Right forelimb (tissue), 1 donor: Measurements from ENCODE around the gene RNF141.
A peak's percentile ranks its signal among the peaks of the same experiment; 100 is the strongest.

Source experiments
- DNase-seq: peaks from one replicate; pipeline ENCODE4 v3.0.0-alpha.2; 2018

The RNF141 gene, protein sequence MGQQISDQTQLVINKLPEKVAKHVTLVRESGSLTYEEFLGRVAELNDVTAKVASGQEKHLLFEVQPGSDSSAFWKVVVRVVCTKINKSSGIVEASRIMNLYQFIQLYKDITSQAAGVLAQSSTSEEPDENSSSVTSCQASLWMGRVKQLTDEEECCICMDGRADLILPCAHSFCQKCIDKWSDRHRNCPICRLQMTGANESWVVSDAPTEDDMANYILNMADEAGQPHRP

DNA sequence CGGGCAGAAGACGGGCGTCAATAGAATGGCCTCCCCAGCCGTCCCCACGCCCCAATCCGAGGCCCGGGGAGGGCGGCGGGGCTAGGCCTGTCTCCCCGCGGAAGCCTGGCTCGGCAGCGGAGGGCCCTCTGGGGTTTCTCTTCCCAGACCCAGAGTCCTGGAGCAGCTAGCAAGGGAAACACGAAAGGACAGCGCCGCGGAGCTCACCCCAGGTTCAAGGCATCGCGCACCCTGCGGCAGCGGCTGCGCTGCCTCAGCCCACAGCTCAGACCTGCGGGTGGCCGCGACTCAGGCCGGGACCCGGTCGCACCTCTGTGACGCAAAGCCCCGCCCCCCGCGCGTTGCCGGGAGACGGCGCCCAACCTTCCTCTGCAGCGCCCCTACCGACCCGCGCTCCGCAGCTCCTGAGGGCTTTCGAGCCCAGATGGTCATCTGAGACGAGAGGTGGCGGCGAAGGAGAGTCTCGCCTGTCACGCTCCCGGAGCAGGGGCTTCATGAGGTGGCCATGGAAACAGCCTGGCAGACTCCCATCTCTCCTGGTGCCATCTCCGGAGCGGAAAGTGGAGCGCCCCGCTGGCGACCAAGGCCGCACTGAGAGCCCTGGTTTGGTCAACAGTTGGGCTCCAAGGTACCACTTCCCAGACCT lies at the start of gene RNF141:
Gene RNF141 (minus strand): TSS at position 273 of the 646 bp plus-strand sequence. CDS start 7,029 bp downstream, outside the sequence.
- DNase-seq: peak; percentile 98

DNA sequence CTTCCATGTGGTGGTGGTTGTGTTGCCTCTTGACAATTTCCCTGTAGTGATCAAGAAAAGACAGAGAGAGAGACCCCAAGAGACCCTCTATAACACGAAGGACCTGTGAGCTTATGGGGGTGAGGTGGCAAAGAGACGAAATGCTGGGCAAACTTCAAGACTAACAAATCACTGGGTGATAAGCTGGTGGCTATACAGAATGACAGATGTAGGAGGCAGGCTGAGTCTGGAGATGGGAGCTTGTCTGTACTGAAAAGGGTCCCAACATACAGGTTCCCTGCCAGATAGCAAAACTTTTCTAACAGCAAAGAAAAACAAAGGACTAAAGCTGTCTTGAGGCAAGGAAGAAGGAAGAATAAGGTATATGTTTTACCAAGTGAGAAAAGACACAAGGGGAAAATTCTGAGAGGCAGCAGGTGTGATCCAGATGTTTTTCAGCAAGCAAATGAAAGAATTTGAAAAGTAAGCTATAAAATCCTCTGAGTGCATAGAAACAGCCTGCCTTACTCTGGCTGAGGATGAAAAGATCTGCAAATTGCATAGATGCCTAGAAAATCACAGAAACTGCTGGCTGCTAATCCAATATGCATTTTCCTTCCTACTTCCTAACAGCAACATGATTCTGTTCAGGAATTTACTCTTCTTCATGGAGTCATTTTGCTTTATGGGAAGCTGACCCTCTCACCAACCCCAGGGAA lies 49.4 kb upstream of the RNF141 start:
- DNase-seq: no peak

DNA sequence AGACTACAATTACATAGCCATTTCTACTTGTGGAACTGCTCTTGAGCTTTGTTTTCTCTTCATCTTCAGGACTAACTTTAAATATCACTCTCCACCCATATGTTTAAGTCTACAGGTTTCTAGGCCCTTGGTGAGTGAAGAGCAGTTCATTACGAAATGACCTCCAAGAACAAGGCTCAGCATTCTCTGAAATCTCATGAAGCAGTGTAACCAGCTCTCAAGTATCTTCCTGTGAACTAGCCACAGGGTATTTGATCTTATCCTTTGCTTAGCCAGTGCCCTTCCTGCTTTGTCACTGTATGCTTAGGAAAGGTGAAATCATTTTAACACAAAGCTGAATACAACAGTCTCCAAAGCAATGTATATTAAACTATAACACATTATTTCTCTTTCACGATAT lies 47.9 kb upstream of the RNF141 start:
- no peak for DNase-seq

DNA sequence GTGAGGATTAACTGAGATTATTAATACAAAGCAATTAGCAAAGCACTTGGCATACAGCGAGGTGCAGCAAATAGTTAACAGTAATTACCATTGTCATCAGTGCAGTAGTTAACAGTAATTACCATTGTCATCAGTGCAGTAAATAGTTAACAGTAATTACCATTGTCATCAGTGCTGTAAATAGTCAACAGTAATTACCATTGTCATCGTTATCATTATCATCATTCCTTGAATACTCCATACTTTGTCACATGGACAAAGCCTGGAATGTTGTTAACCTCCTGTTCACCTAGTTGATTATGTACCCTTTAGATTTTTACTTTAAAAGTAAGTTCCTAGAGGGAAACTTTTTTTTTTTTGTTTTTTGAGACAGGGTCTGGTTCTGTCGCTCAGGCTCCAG lies 47.0 kb upstream of the RNF141 start:
- no peak for DNase-seq

DNA sequence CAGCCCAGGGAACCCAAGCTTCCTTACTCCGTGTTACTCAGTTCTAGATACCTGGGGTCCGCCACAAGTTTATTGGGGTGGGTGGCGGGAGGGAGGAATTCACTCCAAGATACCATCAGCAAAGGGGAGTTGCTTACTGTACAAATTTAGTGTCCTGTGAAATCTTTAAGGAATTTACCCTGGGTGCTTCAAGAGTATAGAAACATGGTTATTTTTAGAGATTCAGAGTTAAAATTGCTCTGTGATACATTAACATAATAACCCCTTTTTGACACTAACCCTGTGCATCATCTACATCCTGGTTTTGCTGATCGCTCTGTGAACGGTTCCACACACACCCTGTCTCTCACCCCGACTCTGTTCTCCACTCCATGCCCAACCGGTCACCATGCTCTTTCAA lies 46.4 kb upstream of the RNF141 start:
- no peak for DNase-seq

DNA sequence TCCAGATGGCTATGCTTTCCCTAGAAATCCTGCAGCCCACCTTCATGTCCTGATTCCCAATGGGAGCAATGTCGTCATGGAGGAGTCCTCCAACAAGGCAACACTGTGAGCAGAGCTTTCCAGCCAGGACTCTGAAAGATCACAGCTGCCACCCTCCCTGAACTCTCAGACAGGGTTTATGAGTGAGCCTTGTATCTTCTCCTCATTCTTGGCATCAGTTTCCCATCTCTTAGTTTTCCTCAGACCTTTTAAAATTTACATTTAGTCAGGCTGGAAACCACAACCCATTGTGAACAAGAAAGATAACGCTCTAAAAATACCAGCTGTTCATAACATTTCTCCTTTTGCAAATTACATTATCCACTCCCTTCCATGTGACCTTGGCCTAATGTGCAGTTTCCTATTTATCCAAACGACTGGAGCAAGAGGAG lies 43.1 kb upstream of the RNF141 start:
- DNase-seq: no peak

DNA sequence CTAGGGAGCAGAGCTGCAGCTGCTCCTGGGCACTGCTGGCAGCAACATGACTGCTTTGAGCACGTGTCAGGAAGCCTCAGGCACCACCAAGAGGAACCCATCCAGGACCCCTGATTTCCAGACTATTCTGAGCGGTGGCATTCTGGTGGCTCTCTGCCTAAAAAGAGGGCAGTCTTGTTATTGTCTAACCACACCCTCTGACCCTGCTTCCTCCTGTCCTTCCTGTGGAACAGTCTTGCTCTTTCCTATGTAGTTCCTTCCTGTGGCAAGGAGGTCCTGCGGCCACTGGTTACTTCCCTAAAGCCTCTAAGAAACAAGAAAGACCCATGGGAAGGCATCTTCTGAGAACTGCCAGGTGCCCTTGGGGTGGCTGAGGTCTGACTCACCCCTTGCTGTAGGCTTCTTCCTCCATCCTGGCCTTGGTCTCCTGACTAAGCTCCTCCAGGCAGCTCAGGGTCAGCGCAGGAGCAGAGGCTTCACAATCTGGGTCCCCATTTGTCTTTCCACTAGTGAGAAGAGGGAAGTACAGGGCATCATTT lies 40.6 kb upstream of the RNF141 start:
- DNase-seq: no peak

DNA sequence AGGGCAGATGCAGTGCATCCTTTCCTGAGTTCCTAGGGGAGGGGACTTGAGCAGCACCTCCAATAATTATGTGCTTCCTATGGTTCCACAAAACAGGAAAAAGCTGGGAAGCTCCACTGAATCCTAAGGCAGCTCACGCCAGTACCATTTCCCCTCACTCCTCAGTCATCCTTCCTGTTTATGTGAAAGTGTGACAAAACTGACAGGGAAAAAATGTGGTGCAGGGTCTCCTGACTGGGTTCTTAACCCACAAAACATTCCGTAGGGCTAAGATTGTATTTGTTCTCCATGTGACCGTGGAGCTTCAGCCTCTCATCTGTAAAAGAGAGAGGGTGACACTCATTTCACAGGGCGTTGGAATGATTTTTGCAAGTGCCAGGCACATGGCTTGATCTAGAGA lies 39.6 kb upstream of the RNF141 start:
- no peak for DNase-seq

DNA sequence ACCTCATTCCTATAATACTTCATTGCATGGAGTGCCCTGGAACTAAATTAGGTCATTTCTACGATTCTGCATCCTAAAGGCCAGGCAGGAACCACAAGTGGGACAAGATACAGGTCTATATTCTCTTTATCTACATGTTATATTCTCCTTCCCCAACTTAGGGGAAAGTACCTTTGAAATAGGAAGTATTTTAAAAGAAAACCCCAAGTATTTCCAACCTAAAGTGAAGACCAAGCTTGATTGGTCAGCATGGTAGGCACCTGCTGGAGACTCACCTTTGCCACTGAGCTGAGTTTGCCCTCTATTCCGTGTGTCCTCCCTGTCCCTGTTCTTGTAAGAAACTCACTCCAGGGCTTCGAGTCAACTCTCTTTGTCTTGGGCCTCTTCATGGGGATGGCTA lies 38.7 kb upstream of the RNF141 start:
- no peak for DNase-seq

DNA sequence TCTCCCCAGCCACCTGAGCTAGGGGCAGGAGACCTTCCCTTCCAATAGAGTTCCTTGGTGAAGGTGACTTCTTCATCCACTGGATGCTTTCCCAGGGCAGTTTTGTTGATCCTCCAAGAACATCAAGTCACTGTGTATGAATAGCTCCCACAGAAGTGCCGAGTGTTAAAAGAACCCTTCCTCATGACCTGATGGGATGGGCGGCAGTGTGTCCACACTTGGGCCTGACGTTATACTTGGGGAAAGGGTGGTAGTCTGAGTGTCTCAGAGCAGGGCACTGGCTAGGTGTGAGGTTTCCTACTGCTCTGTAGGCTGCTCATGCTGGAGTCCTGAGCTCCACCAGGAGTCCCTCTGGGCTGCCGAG lies 35.0 kb upstream of the RNF141 start:
- no peak for DNase-seq

DNA sequence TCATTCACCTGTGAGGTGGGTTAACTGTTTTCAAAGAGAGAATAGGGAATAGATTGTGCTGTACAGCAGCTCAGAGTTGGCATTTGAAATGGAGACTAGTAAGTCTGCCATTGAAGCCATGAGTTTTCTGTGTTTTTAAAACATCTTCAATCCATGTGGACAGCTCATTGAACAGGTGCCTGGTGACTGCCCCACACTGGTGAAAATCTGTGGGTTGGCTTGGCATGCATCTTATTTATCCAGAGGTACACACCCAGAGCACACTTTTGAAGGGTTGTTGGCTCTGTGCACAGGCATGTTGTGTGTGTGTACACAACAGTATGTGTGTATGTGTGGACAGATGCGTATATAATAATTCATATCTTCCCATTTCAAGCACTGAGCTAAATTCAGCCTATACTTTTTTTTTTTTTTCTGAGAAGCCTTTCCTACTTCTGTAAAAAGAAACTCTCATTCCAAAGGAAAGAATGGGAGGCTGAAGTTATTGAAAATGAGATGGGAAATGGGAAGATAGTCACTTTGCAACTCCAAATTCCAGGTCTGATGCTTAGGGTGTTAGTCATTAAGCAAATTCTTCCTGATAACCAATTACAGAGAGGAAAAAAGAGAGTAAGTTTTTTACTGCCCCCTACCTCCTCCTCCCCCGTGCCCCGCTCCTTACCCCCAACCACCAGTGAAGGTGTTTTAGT lies 34.5 kb upstream of the RNF141 start:
- no peak for DNase-seq

DNA sequence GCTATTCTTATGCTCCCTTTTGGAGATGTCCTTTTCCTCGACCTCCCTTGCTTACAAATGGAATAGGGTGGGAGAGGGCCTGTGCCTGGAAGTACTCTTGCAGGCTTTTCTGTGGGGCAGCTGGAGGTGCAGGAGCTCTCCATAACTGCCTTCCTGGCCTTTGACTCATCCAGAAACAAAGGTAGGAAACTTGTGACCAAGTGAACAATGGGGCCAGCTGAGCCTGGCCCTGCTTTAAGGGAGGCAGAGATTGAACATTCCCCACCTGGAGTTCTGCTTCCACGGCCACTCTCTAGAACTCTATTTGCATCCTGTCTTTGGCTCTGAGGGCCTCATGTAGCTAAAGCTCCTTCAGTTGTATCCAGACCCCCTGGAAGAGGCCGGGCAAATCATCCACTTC lies 32.6 kb upstream of the RNF141 start:
- DNase-seq: no peak

DNA sequence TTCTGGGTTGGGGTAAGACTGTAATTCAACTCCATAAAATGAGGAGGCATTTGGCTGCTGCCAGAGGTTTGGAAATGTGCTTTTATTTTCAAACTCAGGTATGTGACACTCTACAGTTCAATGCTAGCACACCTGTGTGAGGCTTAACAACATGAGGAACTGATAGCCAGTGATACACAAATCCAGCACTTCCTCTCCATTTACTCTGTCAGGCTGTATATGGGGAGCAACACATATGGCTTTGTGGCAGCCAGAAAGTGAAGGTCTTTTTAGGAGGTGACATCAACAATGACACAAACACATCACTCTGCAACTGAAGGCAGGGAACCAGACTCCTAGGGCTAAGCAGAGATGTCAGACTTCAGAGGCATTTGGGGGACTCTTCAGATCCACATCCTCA lies 32.0 kb upstream of the RNF141 start:
- no peak for DNase-seq

DNA sequence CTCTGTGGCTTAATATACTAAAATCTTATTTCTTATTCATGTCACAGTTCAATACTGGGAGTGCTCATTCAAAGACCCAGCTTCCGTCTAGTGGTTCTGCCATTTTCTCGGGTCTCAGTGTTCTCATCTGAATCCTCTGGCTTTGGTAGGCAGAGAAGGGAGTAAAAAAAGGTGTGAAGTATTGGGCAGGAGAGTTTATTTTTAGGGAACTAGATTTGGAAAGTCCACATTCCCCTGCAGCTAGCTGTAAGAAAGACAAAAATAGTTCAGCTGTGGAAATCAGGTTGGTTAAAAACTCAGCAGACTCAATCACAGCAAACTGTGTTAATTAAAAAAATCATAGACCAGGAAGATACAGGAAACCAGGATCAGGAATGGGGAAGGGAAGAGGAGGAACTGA lies 31.5 kb upstream of the RNF141 start:
- DNase-seq: no peak

DNA sequence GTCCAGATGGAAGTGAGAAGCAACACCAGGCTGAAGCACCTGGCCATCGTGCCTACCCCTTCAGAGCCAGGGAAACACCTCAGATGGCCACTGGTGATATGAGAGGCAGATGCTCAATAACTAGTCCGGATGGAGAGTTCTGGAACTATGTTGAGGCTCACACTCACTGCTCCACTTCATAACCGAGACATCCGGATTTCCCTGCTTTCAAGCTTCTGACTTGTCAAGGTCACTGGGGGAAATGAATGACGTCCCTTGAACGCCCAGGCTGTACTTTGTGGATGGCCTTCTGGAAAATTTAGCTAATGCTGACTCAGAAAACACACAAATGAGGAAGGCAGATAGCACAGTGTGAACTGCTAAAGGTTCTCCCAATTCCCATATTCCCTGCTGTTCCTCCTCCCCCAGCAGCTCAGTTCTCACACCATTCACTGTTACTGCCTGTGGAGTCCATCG lies 27.5 kb upstream of the RNF141 start, which contains the start of gene LYVE1:
Gene LYVE1 (minus strand): TSS at position 180 of the 456 bp plus-strand sequence. CDS start 133 bp downstream, at position 47.
- no peak for DNase-seq

DNA sequence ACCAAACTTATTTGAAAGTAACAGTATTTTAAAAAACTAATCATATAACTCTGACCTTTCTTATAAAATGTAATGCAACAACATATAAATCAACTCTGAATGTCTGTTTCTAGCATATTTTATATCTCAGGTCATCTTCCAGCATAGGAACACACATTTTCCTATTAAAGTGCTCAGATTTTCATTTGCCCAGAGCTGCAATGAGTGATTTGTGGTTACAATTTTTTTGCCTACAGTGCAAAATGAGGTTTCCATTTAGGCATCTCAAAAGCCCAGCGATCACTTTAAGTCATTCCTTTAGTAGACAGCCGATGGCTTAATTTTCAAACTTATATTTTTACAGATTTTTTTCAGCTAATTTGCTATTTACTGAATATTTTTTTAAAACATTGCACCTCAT lies 26.5 kb upstream of the RNF141 start:
- no peak for DNase-seq

DNA sequence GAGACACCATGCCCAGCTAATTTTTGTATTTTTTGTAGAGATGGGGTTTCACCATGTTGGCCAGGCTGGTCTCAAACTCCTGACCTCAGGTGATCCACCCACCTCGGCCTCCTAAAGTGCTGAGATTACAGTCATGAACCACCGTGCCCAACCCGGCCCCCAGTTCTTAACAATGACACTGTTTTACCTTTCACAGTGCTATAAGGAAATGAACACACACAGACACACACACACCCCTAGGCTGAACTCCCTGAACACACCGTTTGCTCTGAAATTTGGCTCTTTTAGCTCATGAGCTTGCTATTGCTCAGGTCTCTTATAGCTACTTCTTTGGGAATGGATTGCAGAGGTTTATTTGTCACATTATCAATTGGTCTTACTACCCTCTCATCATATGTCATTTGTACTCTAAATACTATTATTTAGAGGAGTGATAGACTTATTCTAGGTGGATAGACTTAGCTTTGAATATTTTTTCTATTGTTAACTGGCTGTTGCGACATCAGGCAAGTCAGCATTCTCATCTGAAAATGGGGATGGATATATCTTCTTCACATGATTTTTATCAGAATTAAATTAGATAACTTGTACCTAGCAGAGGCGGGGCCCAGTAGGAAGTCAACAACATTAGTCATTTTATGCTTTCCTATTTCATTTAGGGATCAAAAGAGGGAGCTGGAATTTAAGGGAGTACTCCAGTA lies 25.4 kb upstream of the RNF141 start:
- no peak for DNase-seq

DNA sequence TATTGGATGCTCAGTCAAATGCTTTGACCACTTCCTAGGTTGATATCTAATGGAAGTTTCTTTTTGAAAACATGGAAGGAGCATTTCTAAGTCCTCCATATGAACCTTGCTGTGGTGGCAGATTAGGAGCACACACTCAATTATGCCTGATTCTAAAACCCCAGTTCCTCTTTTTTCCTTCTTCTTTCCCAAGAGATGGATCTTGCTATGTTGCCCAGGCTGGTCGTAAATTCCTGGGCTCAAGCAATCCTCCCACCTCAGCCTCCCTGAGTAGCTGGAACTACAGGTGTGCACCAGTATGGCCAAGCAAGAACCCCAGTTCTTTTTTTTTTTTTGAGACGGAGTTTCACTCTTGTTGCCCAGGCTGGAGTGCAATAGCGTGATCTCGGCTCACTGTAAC lies 24.5 kb upstream of the RNF141 start:
- DNase-seq: no peak

DNA sequence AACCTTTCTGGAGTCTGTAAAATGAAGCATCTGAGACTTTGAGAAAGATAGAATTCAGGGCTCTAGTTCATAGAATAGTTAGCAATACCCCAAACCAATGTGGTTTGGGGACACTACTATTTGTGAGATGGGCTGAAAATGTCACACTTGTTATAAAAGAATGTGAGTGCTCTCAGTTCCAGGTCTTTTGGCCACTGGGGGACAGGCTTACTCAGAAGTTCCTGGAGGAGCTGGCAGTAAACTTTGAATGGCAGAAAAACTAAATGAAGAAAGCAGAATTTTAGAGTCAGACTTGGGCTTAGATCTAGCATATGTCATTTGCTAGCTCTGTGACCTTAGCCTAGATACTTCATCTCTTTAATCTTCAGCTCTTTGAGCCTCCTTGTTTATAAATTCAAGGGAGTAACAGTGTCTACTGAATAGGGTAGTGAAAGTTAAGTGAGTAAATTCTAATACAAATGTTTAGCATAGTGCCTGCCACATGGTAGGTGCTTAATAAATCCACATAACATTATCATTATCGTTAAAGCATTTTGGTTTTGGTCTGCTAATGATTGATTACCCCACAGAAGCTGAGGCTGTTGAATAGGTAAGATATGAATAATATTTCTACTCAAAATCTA lies 23.8 kb upstream of the RNF141 start:
- DNase-seq: no peak

DNA sequence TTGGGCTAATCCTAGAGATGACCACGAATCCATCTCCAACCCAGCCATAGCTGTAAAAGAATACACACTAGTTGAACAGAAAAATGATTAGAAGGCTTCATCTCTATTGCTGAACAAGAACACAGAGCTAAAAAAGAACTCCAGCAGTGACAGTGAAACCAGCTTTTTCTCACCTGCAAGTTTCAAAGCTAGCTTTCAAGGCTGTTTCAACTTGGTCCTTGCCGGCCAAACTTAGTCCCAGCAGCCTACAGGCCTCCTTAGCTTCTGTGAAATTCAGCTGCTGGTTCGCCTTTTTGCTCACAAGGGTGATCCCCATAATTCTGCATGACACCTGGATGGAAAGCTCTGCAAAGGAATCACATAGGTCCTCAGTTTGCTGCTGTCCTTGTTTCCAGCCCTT lies 23.0 kb upstream of the RNF141 start:
- DNase-seq: no peak

DNA sequence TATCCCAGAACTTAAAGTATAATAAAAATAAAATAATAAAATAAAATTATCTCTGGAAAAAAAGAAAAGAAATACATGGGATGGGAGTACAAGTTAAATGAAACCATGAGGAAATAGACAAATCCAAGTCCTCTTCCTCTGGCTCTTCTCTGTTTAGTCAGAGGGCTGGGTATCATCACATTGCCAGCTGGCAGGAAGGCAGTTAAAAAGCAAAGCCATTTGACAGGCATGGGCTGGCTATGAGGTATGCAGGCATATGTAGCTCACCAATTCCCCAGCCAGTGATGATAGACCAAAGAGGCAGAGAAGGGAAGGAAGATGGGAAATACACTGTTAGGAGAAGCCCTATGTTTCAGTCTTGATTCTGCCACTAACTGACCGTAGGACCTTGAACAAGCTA lies 21.0 kb upstream of the RNF141 start:
- no peak for DNase-seq
